ENCODE measurements around the gene TMEM30A.

The TMEM30A gene

DNA sequence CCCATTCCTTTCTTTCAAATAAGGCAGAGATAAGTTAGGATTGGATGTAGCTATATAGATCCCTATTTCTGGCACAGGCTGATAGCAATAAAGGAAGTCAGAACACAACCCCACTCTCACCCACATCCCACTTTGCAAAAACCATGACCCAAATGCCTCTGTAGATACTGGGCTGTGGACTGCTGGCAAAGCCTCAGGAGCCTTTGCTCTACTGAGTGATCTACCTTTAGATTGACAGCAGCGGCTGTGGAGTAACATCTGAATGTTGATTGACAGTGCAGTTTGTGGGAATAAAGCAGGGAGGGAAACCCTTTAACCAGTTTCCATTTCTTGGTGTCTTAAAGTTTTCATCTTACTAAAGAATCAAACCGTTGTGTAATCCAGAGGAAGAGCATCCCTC lies 6.7 kb upstream of the TMEM30A start:
- no peak for DNase-seq (ENCODE audit: low read depth, low spot score)

GRCh38 chr6:75290136-75290945 lies 5.7 kb upstream of the TMEM30A start:
- Histone ChIP-seq H3K9me3 (ENCODE audit: insufficient read depth, low read length) (no peaks in the 10 kb centered on the region), H3K4me1 (ENCODE audit: insufficient read depth, insufficient read length) (no peaks in the 10 kb centered on the region), H3K4me3 (ENCODE audit: insufficient read length, low read depth) (no peak overlapping the region), H3K27me3 (ENCODE audit: insufficient read depth, insufficient read length) (no peaks in the 10 kb centered on the region), H3K36me3 (ENCODE audit: insufficient read depth, insufficient read length, low read length) (no peaks in the 10 kb centered on the region), H3K9ac (ENCODE audit: insufficient read length, low read depth) (no peak overlapping the region)
- DNase-seq (ENCODE audit: low read depth, low spot score): no peak
- no peak for TF ChIP-seq SUZ12 (IDR thresholded peaks at IDR 0.05; ENCODE audit: extremely low read depth, insufficient read depth, insufficient read length)
- TF ChIP-seq YY1 (IDR thresholded peaks at IDR 0.05; ENCODE audit: insufficient read depth, insufficient read length): no peak
- no peak for TF ChIP-seq ZNF274 (IDR thresholded peaks at IDR 0.05; ENCODE audit: low read depth, low read length)

More for the DNA sequence above, 6.7 kb upstream of the TMEM30A start:
- H3K9me3 ChIP-seq (ENCODE audit: insufficient read depth, low read length): no peaks in the 10 kb centered on the region
- no peaks in the 10 kb centered on the region for H3K36me3 ChIP-seq (ENCODE audit: insufficient read depth, insufficient read length, low read length)
- no peak overlapping the region for H3K4me3 ChIP-seq (ENCODE audit: insufficient read length, low read depth)
- no peak for TF ChIP-seq YY1 (IDR thresholded peaks at IDR 0.05; ENCODE audit: insufficient read depth, insufficient read length)
- TF ChIP-seq ZNF274 (IDR thresholded peaks at IDR 0.05; ENCODE audit: low read depth, low read length): no peak
- no peak for TF ChIP-seq SUZ12 (IDR thresholded peaks at IDR 0.05; ENCODE audit: extremely low read depth, insufficient read depth, insufficient read length)
- H3K9ac ChIP-seq (ENCODE audit: insufficient read length, low read depth): no peak overlapping the region
- H3K4me1 ChIP-seq (ENCODE audit: insufficient read depth, insufficient read length): no peaks in the 10 kb centered on the region
- no peaks in the 10 kb centered on the region for H3K27me3 ChIP-seq (ENCODE audit: insufficient read depth, insufficient read length)

DNA sequence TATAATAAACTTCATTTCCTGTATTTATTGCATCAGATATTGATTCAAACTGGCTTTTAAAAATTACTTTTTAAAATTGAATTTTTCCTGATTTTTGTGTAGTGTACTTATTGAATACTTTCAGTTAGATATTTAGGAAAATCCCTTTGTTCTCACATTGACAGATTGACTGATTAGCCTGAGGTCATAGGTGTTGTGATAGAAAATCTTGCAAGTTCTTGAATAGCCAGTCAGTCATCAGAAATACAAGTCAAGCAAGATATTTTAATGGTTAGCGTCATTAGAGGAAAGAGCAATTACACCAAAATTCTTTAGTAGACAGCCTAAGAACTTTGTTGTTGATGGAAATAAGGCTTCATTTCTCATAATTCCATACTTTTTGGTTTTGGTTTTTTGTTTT lies 3.4 kb upstream of the TMEM30A start:
- DNase-seq (ENCODE audit: low read depth, low spot score): no peak
- Histone ChIP-seq H3K36me3 (ENCODE audit: insufficient read depth, insufficient read length, low read length) (no peaks in the 10 kb centered on the region), H3K4me3 (ENCODE audit: insufficient read length, low read depth) (no peak overlapping the region), H3K9ac (ENCODE audit: insufficient read length, low read depth) (no peak overlapping the region), H3K9me3 (ENCODE audit: insufficient read depth, low read length) (no peaks in the 10 kb centered on the region), H3K4me1 (ENCODE audit: insufficient read depth, insufficient read length) (no peaks in the 10 kb centered on the region), H3K27me3 (ENCODE audit: insufficient read depth, insufficient read length) (no peaks in the 10 kb centered on the region)
- TF ChIP-seq SUZ12 (IDR thresholded peaks at IDR 0.05; ENCODE audit: extremely low read depth, insufficient read depth, insufficient read length) (no peak), ZNF274 (IDR thresholded peaks at IDR 0.05; ENCODE audit: low read depth, low read length) (no peak)

GRCh38 chr6:75287424-75287823 lies 2.8 kb upstream of the TMEM30A start:
- TF ChIP-seq SUZ12 (IDR thresholded peaks at IDR 0.05; ENCODE audit: extremely low read depth, insufficient read depth, insufficient read length) (no peak), YY1 (IDR thresholded peaks at IDR 0.05; ENCODE audit: insufficient read depth, insufficient read length) (no peak), ZNF274 (IDR thresholded peaks at IDR 0.05; ENCODE audit: low read depth, low read length) (no peak)
- H3K27me3 ChIP-seq (ENCODE audit: insufficient read depth, insufficient read length): no peaks in the 10 kb centered on the region
- no peak overlapping the region for H3K9ac ChIP-seq (ENCODE audit: insufficient read length, low read depth)
- no peaks in the 10 kb centered on the region for H3K4me1 ChIP-seq (ENCODE audit: insufficient read depth, insufficient read length)
- H3K36me3 ChIP-seq (ENCODE audit: insufficient read depth, insufficient read length, low read length): no peaks in the 10 kb centered on the region
- no peak overlapping the region for H3K4me3 ChIP-seq (ENCODE audit: insufficient read length, low read depth)
- no peak for DNase-seq (ENCODE audit: low read depth, low spot score)
- no peaks in the 10 kb centered on the region for H3K9me3 ChIP-seq (ENCODE audit: insufficient read depth, low read length)

- DNase-seq (ENCODE audit: low read depth, low spot score): no peak
These were observed 2.4 kb upstream of the TMEM30A start for GRCh38 chr6:75286955-75287354.

GRCh38 chr6:75285283-75285639 lies 669 bp upstream of the TMEM30A start:
- no peak for DNase-seq (ENCODE audit: low read depth, low spot score)
- Histone ChIP-seq H3K4me3 (ENCODE audit: insufficient read length, low read depth) (peak overlapping the region; percentile 51), H3K4me1 (ENCODE audit: insufficient read depth, insufficient read length) (no peaks in the 10 kb centered on the region)

More at GRCh38 chr6:75286955-75287354, 2.4 kb upstream of the TMEM30A start:
- Histone ChIP-seq H3K4me1 (ENCODE audit: insufficient read depth, insufficient read length) (no peaks in the 10 kb centered on the region), H3K4me3 (ENCODE audit: insufficient read length, low read depth) (no peak overlapping the region), H3K9me3 (ENCODE audit: insufficient read depth, low read length) (no peaks in the 10 kb centered on the region), H3K36me3 (ENCODE audit: insufficient read depth, insufficient read length, low read length) (no peaks in the 10 kb centered on the region), H3K27me3 (ENCODE audit: insufficient read depth, insufficient read length) (no peaks in the 10 kb centered on the region), H3K9ac (ENCODE audit: insufficient read length, low read depth) (no peak overlapping the region)
- TF ChIP-seq YY1 (IDR thresholded peaks at IDR 0.05; ENCODE audit: insufficient read depth, insufficient read length): no peak
- no peak for TF ChIP-seq SUZ12 (IDR thresholded peaks at IDR 0.05; ENCODE audit: extremely low read depth, insufficient read depth, insufficient read length)
- no peak for TF ChIP-seq ZNF274 (IDR thresholded peaks at IDR 0.05; ENCODE audit: low read depth, low read length)

GRCh38 chr6:75283907-75284631 lies 523 bp downstream of the TMEM30A start:
- Histone ChIP-seq H3K9me3 (ENCODE audit: insufficient read depth, low read length) (no peaks in the 10 kb centered on the region), H3K4me1 (ENCODE audit: insufficient read depth, insufficient read length) (no peaks in the 10 kb centered on the region)
- no peak for TF ChIP-seq SUZ12 (IDR thresholded peaks at IDR 0.05; ENCODE audit: extremely low read depth, insufficient read depth, insufficient read length)

More at GRCh38 chr6:75285283-75285639, 669 bp upstream of the TMEM30A start:
- Histone ChIP-seq H3K9ac (ENCODE audit: insufficient read length, low read depth) (peak overlapping the region; percentile 43), H3K36me3 (ENCODE audit: insufficient read depth, insufficient read length, low read length) (no peaks in the 10 kb centered on the region), H3K9me3 (ENCODE audit: insufficient read depth, low read length) (no peaks in the 10 kb centered on the region), H3K27me3 (ENCODE audit: insufficient read depth, insufficient read length) (no peaks in the 10 kb centered on the region)
- no peak for TF ChIP-seq ZNF274 (IDR thresholded peaks at IDR 0.05; ENCODE audit: low read depth, low read length)

More at GRCh38 chr6:75283907-75284631, 523 bp downstream of the TMEM30A start:
- DNase-seq (ENCODE audit: low read depth, low spot score): no peak
- no peaks in the 10 kb centered on the region for H3K36me3 ChIP-seq (ENCODE audit: insufficient read depth, insufficient read length, low read length)
- H3K27me3 ChIP-seq (ENCODE audit: insufficient read depth, insufficient read length): no peaks in the 10 kb centered on the region
- peak overlapping the region; percentile 95 for H3K4me3 ChIP-seq (ENCODE audit: insufficient read length, low read depth)
- peak overlapping the region; percentile 88 for H3K9ac ChIP-seq (ENCODE audit: insufficient read length, low read depth)
